ENCODE measurements around the gene SYNDIG1.

SYNDIG1 gene

DNA sequence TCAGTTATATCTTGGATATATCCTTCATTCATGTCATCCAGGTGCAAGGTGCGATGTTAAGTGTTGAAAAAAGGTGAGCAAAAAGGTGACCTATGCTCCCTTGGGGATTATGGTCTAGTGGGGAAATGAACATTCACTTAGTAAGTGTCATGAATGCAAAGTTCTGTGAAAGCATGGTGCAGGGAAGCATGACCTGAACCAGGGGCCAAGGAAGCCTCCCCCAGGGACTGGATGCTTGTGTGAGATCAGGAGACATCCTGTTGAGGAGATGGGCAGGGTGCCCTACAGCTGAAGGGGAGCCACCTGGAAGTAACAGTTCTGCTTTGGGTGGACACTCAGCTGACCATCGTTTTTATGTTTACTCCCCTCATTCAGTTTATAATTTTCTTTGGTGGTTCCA, 179.5 kb downstream of the SYNDIG1 start:
- Histone ChIP-seq H3K9me3 (ENCODE audit: control insufficient read depth, low read length) (no peaks in the 10 kb centered on the region), H3K36me3 (ENCODE audit: control insufficient read depth, insufficient read depth, low read length) (no peaks in the 10 kb centered on the region), H3K27me3 (ENCODE audit: control insufficient read depth, insufficient read depth, low read length) (no peaks in the 10 kb centered on the region), H3K9ac (ENCODE audit: low read length) (no peak overlapping the region), H3K4me3 (ENCODE audit: low read length) (no peak overlapping the region), H3K4me1 (ENCODE audit: control insufficient read depth, insufficient read depth, low read length) (peaks cover 27% of the 10 kb centered on the region)

- Histone ChIP-seq H3K9me3 (ENCODE audit: control insufficient read depth, low read length) (no peaks in the 10 kb centered on the region), H3K9ac (ENCODE audit: low read length) (no peak overlapping the region), H3K36me3 (ENCODE audit: control insufficient read depth, insufficient read depth, low read length) (no peaks in the 10 kb centered on the region), H3K4me3 (ENCODE audit: low read length) (no peak overlapping the region), H3K27me3 (ENCODE audit: control insufficient read depth, insufficient read depth, low read length) (no peaks in the 10 kb centered on the region), H3K4me1 (ENCODE audit: control insufficient read depth, insufficient read depth, low read length) (peaks cover 38% of the 10 kb centered on the region)
Observed at GRCh38 chr20:24649787-24650490, 180.5 kb downstream of the SYNDIG1 start.

- Histone ChIP-seq H3K36me3 (ENCODE audit: control insufficient read depth, insufficient read depth, low read length) (no peaks in the 10 kb centered on the region), H3K9ac (ENCODE audit: low read length) (no peak overlapping the region), H3K27me3 (ENCODE audit: control insufficient read depth, insufficient read depth, low read length) (no peaks in the 10 kb centered on the region), H3K4me1 (ENCODE audit: control insufficient read depth, insufficient read depth, low read length) (peaks cover 40% of the 10 kb centered on the region), H3K4me3 (ENCODE audit: low read length) (no peak overlapping the region), H3K9me3 (ENCODE audit: control insufficient read depth, low read length) (no peaks in the 10 kb centered on the region)
Observed at GRCh38 chr20:24651171-24651975, 181.9 kb downstream of the SYNDIG1 start.

- Histone ChIP-seq H3K9me3 (ENCODE audit: control insufficient read depth, low read length) (no peaks in the 10 kb centered on the region), H3K4me3 (ENCODE audit: low read length) (no peak overlapping the region), H3K36me3 (ENCODE audit: control insufficient read depth, insufficient read depth, low read length) (no peaks in the 10 kb centered on the region), H3K9ac (ENCODE audit: low read length) (no peak overlapping the region), H3K27me3 (ENCODE audit: control insufficient read depth, insufficient read depth, low read length) (no peaks in the 10 kb centered on the region), H3K4me1 (ENCODE audit: control insufficient read depth, insufficient read depth, low read length) (peaks cover 43% of the 10 kb centered on the region)
Observed at GRCh38 chr20:24651976-24652345, 182.5 kb downstream of the SYNDIG1 start.

DNA sequence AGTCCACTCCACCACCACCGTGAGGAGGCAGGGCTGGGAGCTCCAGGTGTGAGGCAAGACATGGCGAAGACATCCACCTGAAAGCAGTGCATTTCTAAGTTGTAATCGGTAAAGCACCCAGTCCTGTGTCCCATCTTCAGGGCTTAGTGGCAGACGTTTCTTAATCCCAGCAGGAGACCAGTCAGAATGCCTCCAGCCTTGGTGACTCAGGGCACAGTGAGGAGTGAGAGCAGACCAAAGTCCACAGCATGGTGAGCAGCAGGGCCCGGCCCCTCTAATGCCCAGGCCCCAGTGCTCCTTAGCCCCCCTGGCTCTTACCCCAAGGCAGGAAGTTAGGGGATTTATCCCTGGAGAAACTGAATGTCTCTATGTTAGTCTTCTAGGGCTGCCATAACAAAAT, 183.9 kb downstream of the SYNDIG1 start:
- Histone ChIP-seq H3K9ac (ENCODE audit: low read length) (no peak overlapping the region), H3K4me1 (ENCODE audit: control insufficient read depth, insufficient read depth, low read length) (peaks cover 52% of the 10 kb centered on the region), H3K36me3 (ENCODE audit: control insufficient read depth, insufficient read depth, low read length) (no peaks in the 10 kb centered on the region), H3K4me3 (ENCODE audit: low read length) (no peak overlapping the region), H3K9me3 (ENCODE audit: control insufficient read depth, low read length) (no peaks in the 10 kb centered on the region), H3K27me3 (ENCODE audit: control insufficient read depth, insufficient read depth, low read length) (no peaks in the 10 kb centered on the region)

DNA sequence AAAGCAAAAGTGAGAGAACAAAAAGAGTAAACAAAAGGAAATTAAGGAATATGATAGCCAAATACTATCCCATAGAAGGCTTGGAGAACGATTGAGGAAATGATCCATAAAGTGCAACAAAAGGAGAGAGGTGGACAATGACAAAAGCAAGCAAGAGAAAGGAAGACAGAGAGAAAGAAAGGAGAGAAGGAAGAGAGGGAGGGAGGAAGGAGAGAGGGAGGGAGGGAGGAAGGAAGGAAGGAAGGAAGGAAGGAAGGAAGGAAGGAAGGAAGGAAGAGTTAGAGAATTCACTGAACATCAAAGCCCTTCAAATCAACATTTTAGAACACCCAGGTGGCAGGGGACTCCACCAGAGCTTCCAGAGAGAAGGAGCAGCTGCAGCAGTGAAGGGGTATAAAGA, 185.0 kb downstream of the SYNDIG1 start:
- Histone ChIP-seq H3K36me3 (ENCODE audit: control insufficient read depth, insufficient read depth, low read length) (no peaks in the 10 kb centered on the region), H3K9me3 (ENCODE audit: control insufficient read depth, low read length) (no peaks in the 10 kb centered on the region), H3K27me3 (ENCODE audit: control insufficient read depth, insufficient read depth, low read length) (no peaks in the 10 kb centered on the region), H3K9ac (ENCODE audit: low read length) (no peak overlapping the region), H3K4me3 (ENCODE audit: low read length) (no peak overlapping the region), H3K4me1 (ENCODE audit: control insufficient read depth, insufficient read depth, low read length) (peaks cover 52% of the 10 kb centered on the region)

DNA sequence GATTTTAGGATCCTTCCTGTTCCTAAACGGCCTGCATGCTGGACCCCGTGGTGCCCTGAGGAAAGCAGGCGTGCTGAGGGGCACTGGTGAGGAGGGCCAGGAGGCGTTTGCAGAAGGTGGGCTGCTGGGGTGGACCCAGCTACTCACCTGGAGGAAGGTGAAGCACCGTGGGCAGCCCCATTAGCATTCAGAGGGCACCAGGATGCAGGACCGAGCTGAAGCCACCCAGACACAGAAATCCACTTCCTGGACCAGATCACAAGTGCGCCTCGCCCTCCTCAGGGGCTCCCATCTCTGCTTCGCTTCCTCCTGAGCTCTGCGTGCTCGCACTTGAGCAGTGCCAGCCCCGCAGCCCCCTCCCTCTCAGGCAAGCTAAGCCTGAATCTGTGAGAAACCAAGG, 187.0 kb downstream of the SYNDIG1 start:
- H3K9ac ChIP-seq (ENCODE audit: low read length) = no peak overlapping the region
- H3K27me3 ChIP-seq (ENCODE audit: control insufficient read depth, insufficient read depth, low read length) = no peaks in the 10 kb centered on the region
- no peak overlapping the region for H3K4me3 ChIP-seq (ENCODE audit: low read length)
- no peaks in the 10 kb centered on the region for H3K36me3 ChIP-seq (ENCODE audit: control insufficient read depth, insufficient read depth, low read length)
- peaks cover 45% of the 10 kb centered on the region for H3K4me1 ChIP-seq (ENCODE audit: control insufficient read depth, insufficient read depth, low read length)
- no peaks in the 10 kb centered on the region for H3K9me3 ChIP-seq (ENCODE audit: control insufficient read depth, low read length)

GRCh38 chr20:24657196-24657595, 187.8 kb downstream of the SYNDIG1 start:
- Histone ChIP-seq H3K4me3 (ENCODE audit: low read length) (no peak overlapping the region), H3K9me3 (ENCODE audit: control insufficient read depth, low read length) (no peaks in the 10 kb centered on the region), H3K9ac (ENCODE audit: low read length) (no peak overlapping the region), H3K36me3 (ENCODE audit: control insufficient read depth, insufficient read depth, low read length) (no peaks in the 10 kb centered on the region), H3K27me3 (ENCODE audit: control insufficient read depth, insufficient read depth, low read length) (no peaks in the 10 kb centered on the region), H3K4me1 (ENCODE audit: control insufficient read depth, insufficient read depth, low read length) (peaks cover 40% of the 10 kb centered on the region)

GRCh38 chr20:24657878-24658620, 188.6 kb downstream of the SYNDIG1 start:
- no peaks in the 10 kb centered on the region for H3K36me3 ChIP-seq (ENCODE audit: control insufficient read depth, insufficient read depth, low read length)
- no peaks in the 10 kb centered on the region for H3K9me3 ChIP-seq (ENCODE audit: control insufficient read depth, low read length)
- H3K9ac ChIP-seq (ENCODE audit: low read length) = no peak overlapping the region
- peaks cover 33% of the 10 kb centered on the region for H3K4me1 ChIP-seq (ENCODE audit: control insufficient read depth, insufficient read depth, low read length)
- H3K27me3 ChIP-seq (ENCODE audit: control insufficient read depth, insufficient read depth, low read length) = no peaks in the 10 kb centered on the region
- H3K4me3 ChIP-seq (ENCODE audit: low read length) = no peak overlapping the region

- no peak overlapping the region for H3K9ac ChIP-seq (ENCODE audit: low read length)
- no peak overlapping the region for H3K4me3 ChIP-seq (ENCODE audit: low read length)
- no peaks in the 10 kb centered on the region for H3K36me3 ChIP-seq (ENCODE audit: control insufficient read depth, insufficient read depth, low read length)
- H3K9me3 ChIP-seq (ENCODE audit: control insufficient read depth, low read length) = no peaks in the 10 kb centered on the region
- no peaks in the 10 kb centered on the region for H3K27me3 ChIP-seq (ENCODE audit: control insufficient read depth, insufficient read depth, low read length)
- peaks cover 22% of the 10 kb centered on the region for H3K4me1 ChIP-seq (ENCODE audit: control insufficient read depth, insufficient read depth, low read length)
Observed at GRCh38 chr20:24658920-24659660, 189.7 kb downstream of the SYNDIG1 start.

- Histone ChIP-seq H3K4me1 (ENCODE audit: control insufficient read depth, insufficient read depth, low read length) (peaks cover 15% of the 10 kb centered on the region), H3K27me3 (ENCODE audit: control insufficient read depth, insufficient read depth, low read length) (no peaks in the 10 kb centered on the region), H3K9ac (ENCODE audit: low read length) (no peak overlapping the region), H3K36me3 (ENCODE audit: control insufficient read depth, insufficient read depth, low read length) (no peaks in the 10 kb centered on the region), H3K9me3 (ENCODE audit: control insufficient read depth, low read length) (no peaks in the 10 kb centered on the region), H3K4me3 (ENCODE audit: low read length) (no peak overlapping the region)
Observed at GRCh38 chr20:24659835-24660234, 190.4 kb downstream of the SYNDIG1 start.
